Amygdala (tissue), 56 donors: ENCODE results near the gene PCP2.

Experiments used
- DNase-seq, 56 donors: peaks; one replicate each; lab custom pipeline; 2025; lab: John Stamatoyannopoulos, UW

PCP2 gene

DNA sequence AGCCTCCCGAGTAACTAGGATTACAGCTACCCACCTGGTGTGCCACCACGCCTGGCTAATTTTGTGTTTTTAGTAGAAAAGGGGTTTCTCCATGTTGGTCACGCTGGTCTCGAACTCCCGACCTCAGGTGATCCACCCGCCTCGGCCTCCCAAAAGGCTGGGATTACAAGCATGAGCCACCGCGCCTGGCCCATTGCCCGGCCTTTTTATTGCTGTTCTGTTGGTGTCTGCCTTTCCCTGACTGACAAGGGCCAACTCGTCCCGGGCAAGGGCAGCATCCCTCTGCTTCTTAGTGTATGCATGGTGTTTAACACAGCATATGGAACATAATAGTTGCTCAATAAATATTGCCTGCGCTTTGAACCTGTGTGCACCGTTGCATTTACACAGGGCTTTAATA is 29.1 kb upstream of the PCP2 start:
- DNase-seq = no peak

DNA sequence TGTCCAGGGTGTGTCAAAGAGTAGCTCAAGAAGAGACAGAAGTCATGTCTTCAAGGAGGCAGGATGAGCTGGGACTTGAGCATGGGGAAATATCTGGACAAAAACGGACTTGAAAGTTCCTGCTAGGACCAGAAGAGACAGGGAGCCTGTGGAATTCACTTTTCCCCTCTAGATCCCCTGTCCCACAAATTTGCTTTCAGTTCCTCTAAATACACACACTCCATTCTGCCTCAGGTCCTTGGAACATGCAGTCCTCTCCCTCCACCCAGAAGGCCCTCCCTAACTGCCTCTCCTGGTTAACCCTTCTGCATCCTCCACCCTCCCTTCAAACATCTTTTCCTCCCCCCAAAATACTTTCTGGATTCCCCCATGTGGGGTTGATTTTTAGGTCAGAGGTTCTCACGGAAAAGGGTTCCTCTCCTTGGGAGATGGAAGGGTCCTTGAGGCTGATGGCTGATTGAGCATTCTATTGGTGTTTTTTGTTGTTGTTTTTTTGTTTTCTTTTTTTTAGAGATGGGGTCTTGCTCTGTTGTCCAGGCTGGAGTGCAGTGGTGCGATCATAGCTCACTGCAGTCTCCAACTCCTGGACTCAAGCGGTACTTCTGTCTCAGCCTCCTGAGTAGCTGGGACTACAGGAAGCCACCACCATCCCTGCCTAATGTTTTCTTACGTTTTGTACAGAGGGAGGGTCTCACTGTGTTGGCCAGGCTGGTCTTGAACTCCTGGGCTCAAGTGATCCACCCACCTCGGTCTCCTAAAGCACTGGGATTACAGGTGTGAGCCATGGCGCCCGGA is 28.4 kb upstream of the PCP2 start:
- DNase-seq = no peak

DNA sequence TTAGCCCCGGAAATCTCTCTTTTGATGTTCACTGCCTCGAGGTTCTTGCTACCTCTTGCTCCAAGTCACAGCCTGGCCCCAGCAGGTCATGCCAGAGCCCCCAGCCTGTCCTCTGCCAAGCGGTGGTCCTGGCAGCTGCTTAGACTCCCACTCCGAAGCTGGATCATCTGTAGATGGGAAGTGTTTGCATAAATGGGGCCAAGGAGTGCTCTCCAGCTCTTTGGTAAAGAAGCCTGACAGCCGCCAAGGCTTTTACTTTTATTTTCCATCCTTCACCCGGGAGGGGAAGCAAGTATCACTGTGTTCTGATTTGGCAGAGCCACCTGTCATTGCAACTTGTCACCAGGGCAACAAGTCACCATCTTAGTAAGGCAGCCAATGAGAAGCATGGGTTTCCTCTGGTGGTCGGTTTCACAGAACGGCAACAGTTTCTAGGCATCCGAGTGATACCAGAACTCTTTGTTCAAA is 24.7 kb upstream of the PCP2 start:
- DNase-seq = peak in 31 of 56 donors; percentile 2 to 68 (median 27)

DNA sequence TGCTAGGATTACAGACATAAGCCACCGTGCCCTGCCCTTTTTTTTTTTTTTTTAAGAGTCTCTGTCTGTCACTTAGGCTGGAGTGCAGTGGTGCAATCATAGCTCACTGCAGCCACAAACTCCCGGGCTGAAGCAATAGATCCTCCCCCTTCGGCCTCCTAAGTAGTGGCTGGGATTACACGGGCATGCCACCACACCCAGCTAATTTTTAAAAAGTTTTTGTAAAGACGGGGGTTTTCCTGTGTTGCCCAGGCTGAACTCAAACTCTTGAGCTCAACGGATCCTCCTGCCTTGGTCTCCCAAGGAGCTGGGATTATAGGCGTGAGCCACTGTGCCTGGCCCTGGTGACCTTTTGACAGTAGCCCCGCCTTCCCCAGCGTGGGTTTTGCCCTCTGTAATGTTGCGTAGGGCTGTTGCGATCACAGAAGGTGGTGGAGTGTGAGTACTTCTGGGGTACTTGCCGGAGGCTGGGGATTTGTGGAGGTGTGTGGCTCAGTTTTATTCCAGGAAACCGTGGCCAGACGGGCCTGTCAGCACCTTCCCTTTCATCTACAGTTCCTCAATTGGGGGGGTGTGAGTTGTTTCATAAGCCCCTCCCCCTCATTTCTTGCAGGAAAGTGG is 23.7 kb upstream of the PCP2 start:
- DNase-seq = peak in 3 of 56 donors; percentile 5 to 24 (median 14)

DNA sequence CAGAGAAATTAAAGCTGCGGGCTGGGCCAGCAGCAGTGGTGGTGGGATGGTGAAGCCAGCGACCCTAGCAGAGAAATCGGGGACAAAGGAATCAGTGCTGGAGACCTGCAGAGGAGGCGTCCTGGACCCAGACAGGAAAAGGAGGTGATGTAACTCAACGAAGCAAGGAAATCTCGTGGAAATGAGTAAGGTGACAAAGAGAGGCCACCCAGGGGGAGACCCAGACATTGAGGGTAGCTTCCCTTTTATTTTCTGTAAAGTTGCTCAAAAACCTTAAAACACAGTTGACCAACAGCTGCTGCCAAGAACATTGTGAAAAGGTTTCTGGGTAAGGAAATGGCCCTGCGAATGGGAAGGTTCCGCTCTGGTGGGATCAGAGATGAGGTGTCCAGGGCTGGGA is 22.1 kb upstream of the PCP2 start:
- no peak for DNase-seq

DNA sequence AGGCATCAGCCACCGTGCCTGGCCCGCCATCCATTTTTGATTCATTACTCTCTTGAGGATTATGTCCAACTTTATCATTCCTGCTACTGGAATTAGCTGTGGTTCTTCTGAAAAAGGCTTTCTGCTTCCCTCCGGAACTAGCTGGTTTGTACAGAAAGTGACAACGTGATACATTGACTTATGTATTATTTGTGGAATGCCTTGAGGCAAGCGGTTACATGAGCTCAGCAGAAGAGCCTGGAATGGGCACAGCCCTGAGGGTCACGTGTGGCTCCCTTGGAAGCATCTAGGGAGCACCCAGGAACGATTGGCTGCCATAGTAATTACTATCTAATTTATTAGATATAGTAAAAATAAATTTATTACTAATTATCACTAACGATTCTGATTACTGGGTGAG is 20.9 kb upstream of the PCP2 start:
- DNase-seq = no peak

DNA sequence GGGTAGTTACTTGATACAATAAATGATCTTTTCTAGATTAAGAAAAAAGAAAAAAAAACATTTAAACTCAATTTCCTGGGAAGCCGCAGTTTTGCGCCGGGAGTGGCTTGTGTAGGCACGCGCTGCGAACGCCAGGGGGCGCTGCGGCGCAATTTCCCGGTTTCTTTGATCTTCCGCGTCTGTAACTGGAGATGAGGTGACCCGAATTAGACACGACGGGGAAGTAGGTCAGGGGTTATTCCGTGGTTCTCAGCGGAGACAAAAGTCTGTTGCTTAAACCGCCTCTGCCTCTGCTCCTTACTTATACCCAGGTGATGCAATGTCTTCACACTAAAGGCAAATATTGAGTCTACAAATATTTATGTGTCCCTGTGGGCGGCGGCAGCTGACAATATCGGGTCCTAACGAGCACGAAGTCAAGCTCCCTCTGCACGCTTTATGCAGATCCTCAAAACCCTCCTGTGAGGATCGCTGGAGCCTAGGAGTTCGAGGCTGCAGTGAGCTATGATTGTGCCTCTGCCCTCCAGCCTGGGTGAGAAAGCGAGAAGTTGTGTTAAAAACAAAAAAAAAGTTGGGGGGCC is 18.6 kb upstream of the PCP2 start:
- peak in 50 of 56 donors; percentile 4 to 84 (median 48) for DNase-seq

DNA sequence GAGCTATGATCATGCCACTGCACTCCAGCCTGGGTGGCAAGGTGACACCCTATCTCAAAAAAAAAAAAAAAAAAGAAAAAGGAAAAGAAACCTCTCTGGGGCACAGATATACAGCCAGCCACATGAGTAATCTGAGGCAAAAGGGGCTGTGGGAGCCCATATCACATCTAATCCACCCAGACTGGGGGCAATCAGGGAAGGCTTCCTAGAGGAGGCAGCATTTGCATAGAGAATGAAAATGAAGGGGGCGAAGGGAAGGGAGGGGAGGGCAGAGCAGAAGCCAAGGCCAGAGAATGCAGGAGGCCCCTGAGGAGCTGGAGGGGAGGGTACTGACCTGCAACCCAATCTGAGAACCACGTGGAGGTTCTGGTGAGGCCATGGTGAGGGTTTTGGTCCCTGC is 16.6 kb upstream of the PCP2 start:
- DNase-seq = no peak

DNA sequence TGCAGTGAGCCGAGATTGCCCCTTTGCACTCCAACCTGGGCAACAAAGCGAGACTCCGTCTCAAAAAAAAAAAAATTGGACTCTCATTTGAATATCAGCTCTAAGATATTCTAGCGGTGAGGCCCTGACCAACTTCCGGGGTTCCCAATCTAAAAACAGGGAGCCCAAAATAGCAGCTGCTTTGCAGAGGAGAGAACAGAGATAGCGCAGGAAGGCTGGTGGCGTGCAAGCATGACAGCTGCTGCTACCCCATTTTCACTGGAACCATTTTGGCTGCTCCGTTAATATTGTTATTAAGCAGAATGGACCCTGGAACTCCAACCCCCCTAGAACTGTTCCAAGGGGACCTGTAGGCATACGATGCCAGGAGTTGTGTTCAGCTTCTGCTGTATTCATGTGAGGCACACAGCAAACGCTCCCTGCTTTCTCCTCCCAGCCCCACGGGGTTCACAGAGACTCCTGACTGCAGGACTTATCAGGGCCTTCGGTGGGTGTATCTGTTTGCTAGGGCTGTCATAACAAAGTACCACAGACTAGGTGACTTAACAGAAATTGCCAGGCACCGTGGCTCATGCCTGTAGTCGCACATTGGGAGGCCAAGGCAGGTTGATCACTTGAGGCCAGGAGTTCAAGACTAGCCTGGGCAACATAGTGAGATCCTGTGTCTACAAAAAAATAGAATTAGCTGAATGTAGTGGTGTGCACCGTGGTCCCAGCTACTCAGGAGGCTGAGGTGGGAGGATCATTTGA is 14.9 kb upstream of the PCP2 start:
- no peak for DNase-seq

DNA sequence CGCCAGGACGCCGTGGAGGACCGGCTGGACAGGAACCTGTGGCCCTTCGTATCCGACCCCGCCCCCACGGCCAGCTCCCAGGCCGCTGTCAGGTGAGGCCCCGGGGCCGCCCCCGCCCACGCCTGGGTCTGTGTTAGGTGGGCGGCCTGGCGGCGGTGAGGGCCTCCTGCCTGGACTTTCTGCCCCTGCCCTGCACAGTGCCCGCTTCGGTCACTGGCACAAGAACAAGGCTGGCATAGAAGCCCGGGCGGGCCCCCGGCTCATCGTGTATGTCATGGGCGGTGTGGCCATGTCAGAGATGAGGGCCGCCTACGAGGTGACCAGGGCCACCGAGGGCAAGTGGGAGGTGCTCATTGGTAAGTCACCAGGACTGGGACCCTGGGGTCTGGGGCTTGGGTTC is 13.6 kb upstream of the PCP2 start:
- DNase-seq = no peak

DNA sequence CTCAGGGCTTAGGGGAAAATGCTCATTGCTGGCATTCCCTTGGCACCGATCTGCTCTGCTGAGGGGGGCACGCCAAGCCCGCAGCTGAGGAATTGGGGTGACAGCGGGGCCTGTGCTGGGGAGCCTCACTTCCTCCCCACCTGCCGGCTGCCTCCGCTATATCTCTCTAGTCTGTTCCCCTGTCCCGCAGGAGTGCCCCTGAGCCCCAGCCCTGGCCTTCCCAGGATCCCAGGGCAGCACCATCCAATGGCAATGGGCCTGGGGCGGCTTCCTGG is 12.8 kb upstream of the PCP2 start:
- DNase-seq = no peak

DNA sequence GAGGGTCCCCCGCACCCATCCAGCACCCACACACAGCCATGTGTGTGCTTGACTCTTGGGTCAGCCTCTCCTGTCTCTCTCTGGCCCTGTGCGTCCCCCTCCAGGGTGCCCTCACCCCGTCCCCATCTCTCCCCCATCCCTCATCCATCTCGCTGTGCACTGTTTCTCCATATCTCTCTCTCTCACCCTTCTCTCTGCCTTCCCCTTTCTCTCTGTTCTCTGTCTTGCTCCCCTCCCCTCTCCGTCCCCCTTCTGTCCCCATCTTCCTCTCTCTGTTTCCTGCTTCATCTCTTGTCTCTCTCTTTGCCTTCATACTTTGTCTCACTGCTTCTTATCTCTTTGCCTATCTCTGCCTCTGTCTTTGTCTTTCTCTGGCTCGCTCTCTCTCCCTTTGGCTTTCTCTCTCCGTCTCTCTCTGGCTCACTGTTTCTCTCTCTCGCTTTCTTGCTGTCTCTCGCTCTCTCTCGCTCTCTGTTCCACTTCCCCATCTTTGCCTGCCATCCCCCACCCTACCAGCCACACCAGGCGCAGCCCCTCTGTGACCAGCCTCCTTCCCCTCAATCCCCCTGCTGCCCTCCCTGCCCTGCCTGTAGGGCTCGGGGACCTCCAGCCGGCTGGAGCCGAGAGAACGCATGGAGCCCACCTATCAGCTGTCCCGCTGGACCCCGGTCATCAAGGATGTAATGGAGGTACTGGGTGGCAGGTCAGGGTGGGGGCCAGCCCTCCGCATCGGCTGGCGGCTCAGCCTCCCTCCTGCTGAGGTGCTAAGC is 12.3 kb upstream of the PCP2 start:
- DNase-seq = no peak

DNA sequence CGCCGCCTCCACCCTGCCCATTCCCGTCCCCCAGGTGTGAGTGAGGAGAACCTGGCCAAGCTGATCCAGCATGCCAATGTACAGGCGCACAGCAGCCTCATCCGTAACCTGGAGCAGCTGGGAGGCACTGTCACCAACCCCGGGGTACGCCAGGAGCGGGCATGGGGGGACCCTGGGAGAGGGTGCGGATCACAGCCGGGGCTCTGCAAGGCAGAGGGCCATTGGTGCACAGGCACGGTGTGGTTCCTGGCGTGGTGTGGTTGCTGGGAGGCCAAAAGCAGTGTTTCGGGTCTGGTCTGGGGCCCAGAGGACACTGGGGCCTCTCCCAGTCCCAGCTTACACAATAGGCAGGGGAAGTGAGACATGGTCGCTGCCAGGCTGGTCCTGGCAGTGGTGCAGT is 11.6 kb upstream of the PCP2 start:
- DNase-seq = no peak

DNA sequence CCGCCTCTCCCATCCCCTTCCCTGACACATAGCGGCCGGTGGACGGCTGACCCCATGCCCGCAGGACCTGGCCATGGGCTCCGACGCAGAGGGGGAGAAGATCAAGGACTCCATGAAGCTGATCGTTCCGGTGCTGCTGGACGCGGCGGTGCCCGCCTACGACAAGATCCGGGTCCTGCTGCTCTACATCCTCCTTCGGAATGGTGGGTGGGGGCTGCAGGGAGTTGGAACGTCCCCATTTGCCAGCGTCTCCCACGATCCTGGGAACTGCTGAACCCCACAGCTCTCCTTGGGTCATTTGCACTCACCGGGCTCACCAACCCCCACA is 11.0 kb upstream of the PCP2 start:
- DNase-seq = no peak

DNA sequence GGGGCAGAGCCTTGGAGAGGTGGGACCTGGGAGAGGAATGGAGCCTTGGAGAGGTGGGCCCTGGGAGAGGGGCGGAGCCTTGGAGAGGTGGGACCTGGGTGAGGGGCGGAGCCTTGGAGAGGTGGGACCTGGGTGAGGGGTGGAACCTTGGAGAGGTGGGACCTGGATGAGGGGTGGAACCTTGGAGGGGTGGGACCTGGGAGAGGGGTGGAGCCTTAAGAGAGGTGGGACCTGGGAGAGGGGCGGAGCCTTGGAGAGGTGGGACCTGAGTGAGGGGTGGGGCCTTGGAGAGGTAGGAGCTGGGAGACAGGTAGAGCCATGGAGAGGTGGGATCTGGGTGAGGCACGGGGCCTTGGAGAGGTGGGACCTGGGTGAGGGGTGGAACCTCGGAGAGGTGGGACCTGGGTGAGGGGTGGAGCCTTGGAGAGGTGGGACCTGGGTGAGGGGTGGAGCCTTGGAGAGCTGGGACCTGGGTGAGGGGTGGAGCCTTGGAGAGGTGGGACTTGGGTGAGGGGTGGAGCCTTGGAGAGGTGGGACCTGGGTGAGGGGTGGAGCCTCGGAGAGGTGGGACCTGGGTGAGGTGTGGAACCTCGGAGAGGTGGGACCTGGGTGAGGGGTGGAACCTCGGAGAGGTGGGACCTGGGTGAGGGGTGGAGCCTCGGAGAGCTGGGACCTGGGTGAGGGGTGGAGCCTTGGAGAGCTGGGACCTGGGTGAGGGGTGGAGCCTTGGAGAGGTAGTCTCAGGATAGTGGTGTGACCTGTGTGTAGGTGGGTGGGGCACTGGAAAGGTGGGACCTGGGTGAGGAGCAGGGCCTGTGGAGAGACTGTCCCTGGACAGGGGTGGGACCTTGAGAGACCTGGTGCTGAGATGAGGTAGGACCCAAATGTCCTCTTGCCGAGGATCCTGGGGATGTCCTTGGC is 10.4 kb upstream of the PCP2 start:
- DNase-seq = peak in 1 of 56 donors; percentile 4

DNA sequence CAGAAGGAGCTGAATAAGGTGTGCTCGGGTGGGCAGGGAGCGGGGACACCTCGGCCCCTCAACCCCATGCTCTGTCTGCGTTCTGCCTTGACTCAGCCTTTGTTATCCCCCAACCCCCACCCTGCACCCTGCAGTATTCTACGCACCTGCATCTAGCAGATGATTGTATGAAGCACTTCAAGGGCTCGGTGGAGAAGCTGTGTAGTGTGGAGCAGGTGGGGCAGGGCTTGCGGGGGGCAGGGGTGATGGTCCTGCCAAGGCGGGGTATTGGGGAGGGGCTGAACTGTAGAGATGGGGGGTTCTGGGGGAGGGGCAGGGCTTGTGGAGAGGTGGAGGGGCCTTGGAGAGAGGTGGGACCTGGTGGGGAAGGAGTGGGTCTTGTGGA is 9.5 kb upstream of the PCP2 start:
- no peak for DNase-seq

DNA sequence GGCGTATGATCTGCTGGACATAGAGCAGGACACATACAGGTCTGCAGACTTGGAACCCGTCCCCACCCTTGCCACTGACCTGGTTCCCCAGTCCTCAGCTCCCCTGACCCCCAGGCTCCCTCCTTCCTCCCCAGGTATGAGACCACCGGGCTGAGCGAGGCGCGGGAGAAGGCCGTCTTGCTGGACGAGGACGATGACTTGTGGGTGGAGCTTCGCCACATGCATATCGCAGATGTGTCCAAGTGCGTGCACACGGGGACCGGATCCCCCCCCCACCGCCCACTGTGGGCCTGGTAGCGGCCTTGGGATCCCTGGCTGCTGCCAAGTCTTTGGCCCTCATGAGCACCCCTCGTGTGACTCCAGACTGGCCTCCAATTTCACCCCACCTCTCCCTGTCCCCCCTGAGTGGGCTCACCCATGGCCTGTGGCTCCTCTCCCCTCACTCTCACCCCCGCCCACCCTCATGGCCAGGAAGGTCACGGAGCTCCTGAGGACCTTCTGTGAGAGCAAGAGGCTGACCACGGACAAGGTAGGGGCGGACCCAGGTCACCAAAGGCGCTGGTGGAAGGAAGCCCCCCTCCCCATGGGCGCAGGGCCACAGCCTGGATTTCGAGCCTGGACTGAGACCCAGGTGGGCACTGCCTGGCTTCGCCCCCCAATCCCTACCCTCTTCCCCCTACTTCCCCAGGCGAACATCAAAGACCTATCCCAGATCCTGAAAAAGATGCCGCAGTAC is 8.9 kb upstream of the PCP2 start:
- no peak for DNase-seq

DNA sequence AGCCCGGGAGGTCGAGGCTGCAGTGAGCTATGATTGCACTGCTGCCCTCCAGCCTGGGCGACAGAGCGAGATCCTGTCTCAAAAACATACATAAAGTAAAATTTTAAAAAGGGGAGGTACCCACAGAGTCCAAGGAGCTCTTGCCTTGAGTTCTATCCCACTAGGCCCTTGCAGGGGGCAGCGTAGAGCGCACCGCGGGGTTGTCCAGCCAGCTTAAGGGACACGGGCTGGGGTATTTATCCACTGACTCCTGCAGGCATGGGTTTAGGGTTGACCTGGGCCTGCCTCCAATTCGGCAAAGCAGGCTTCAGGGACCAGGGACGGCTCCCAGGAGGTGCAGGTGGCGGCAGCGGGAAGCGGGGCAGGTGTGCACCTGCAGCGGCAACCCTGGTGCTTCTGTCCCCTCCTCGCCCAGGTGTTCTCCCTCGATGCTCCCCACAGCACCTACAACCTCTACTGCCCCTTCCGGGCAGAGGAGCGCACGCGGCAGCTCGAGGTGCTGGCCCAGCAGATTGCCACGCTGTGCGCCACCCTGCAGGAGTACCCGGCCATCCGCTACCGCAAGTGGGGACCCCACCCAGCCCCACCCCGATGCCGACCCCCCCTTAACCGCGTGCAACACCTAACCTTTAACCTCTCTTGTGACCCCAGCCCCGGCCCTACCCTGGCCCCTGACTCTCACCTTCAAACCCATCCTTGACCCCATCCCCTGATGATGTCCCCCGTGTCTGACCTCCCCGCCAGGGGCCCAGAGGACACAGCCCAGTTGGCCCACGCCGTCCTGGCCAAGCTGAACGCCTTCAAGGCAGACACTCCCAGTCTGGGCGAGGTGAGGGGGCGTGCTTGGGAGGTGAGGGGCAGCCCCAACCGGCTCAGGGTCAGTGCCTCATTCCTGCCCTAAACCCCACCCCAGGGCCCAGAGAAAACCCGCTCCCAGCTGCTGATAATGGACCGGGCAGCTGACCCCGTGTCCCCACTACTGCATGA is 8.1 kb upstream of the PCP2 start:
- no peak for DNase-seq
